NCI-H345 treated with DMSO at 0.1 percent for 48 hours (cell line): ENCODE measurements around the gene EPYC.

Source experiments
- DNase-seq: peaks from one replicate; lab custom pipeline; 2025; ENCODE audit not compliant: unreplicated experiment; lab: John Stamatoyannopoulos, UW

Gene EPYC

GRCh38 chr12:90959032-90959431 is 45.7 kb downstream of the EPYC start:
- no peak for DNase-seq

- DNase-seq: no peak
Measured at GRCh38 chr12:90958347-90958746, 46.4 kb downstream of the EPYC start.

GRCh38 chr12:90954921-90955320 is 49.9 kb downstream of the EPYC start, which contains the start of gene CCER1:
TSS of gene CCER1 (minus strand) at chr12:90955176. CDS start at chr12:90954742, 434 bp downstream.
- no peak for DNase-seq

DNA sequence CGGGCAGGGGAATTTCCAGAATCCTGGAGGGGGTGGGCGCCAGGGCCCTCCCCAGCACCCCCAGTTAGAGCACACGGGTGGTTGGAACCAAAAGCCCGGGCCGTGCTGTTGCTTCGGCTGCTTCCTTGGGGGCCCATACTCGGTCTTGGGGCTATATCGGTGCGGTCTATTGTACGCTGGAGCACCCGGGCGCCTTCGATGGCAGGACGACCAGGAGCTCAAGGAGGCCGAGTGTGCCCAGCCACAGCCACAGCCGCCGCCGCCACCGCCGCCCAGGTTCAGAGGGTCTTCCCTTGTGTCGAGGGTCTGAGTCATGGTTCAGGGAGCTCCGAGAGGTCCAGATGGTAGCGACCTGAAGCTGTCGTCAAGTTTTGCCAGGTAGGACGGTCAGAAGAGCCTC is 50.3 kb downstream of the EPYC start:
- DNase-seq: no peak

DNA sequence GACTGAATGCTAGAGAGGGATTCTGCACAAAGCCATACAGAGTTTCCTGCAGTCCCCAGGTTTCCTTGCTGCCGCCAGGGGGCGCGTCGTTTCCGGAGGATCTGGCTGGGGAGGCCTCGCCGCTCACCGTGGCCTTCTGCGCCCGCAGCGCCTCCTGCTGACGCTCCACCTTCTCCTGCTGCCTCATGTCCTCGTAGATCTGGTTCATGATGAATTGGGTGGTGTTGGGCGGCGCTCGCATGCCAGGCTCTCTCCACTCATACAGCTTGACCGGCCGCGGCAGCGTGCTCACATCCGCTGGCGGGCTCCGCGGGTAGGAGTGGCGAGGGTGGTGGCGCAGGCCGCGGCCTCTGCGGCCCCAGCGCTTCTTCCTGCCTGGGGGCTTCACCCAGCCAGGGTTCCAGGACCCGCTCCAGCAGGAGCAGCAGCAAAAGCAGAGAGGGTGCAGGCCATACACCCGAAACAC is 50.8 kb downstream of the EPYC start:
- DNase-seq: no peak

- DNase-seq: no peak
Measured at GRCh38 chr12:90951432-90952105, 53.2 kb downstream of the EPYC start.

DNA sequence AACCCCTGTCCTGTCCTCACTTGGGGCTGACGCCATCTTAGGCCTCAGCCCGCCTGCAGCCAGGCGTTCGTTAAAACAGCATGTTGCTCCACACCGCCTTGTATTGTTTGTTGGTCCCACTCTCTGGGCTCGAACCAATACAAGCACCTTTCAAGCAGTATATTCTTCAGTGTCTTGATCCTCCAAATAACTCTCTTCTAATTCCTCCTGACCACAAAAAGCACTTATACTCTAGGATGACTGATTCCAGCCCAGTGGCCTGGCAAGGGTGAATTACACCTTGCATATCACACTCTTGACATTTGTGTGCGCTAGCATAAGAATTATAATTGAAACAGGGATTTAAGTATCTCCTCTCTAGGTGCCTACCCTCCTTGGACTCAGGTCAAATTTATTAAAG is 56.9 kb downstream of the EPYC start:
- no peak for DNase-seq

- peak; percentile 14 for DNase-seq
Measured at GRCh38 chr12:90945070-90945649, 59.6 kb downstream of the EPYC start.

GRCh38 chr12:90943255-90943654 is 61.5 kb downstream of the EPYC start:
- DNase-seq: no peak

DNA sequence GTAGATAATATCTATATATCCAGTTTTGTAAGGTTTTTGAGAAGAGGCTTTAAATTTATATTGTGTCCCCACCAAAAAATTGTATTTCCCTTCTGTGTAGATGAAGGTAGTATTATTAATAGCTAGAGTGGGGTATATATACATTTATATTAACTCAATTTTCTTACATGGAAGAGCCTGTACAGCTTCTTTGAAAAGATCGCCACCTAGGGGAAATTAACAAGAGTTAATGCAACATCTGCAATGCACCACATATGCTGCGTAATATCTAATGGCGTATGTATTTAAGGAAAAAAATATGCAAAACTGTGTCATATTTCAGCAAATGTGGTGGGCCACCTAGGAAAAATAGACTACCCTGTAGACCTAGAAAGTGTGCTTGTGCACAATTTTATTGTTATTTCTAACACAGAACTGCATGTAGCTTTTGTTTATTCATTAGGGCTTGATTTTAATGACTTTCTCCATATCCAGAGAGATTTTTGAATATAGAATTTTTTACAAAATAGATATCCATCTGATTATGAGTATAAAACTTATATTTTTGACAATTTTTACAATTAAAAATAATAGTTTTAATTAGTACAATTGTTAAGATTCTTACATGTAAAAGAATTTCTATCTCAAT is 63.8 kb downstream of the EPYC start:
- DNase-seq: peak; percentile 32

GRCh38 chr12:90939382-90939781 is 65.4 kb downstream of the EPYC start:
- no peak for DNase-seq

DNA sequence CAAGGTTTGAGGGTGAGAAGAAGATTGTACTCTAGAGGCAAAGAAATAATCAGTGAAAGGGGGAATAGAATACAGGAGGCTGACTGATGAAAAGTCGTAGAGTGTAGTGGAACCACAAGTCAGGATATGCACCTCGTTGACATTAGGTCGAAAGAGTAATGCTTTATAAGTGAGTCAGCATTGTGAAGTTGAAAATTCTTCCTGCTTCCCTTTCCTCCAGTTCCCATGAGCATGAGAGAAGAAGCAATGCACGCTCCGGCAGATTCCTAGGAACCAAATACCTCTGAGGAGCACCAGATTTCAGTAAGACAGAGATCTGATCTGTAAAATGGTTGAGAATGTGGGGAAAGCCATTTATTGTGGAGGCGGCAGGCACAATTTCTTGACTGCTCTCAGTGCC is 66.3 kb downstream of the EPYC start:
- no peak for DNase-seq

- no peak for DNase-seq
Measured at GRCh38 chr12:90937651-90938050, 67.1 kb downstream of the EPYC start.

GRCh38 chr12:90936230-90937005 is 68.4 kb downstream of the EPYC start:
- DNase-seq: no peak

DNA sequence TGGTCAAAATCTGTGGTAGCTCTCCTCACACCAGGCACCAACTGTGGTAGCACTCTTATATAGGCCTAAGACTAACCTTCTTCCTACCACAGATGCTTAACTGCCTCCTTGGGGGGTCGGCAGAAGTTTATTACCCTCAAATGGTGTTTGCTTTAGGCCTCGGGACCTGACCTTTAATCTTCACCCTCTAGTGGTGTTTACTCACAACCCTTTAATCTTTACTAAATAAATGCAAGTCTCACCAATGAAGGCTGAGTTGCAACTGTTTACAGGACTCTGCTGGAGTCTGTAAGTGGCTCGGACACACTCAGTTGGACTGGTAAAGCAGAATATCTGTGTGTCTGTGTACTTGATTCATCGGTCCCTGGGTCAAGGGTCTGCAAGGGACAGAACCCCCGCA is 79.2 kb downstream of the EPYC start:
- no peak for DNase-seq

DNA sequence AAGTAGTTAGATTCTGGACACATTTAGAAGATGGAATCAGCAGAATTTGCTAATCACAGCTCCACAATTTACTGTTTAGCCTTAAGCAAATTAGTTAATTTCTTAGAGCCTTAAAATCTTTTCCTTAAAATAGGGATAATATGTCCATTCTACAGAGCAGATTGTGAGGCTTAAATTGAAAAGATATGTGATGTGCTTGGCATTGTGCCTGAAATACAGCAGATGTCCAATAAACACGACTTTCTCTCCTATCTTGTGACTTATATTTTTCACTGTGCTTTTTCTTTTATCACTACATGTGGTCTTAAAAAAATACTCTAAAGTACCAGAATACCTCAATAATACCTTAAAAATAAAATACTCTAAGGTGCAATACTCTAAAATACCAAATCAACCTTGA is 80.4 kb downstream of the EPYC start:
- DNase-seq: no peak

GRCh38 chr12:90922145-90922627 is 82.6 kb downstream of the EPYC start:
- DNase-seq: no peak

DNA sequence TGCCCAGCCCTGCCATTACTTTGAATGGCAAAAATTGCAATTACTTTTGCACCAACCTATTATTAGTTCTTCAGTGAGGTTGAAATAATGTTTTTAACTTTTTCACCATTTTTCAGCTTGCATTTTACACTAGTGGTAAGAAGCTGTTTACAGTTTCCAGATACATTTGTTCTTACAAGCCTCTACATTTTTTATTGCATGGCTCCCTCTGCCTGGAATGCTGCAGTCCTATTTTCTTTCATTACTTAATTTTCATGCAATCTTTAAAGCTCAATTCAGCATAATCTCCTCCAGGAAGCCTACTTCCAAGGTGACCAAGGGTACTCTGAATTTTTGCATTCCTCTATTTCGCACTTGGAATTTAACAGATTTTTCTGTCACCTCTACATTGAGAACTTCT is 83.2 kb downstream of the EPYC start:
- no peak for DNase-seq

GRCh38 chr12:90920222-90920621 is 84.5 kb downstream of the EPYC start:
- DNase-seq: no peak

DNA sequence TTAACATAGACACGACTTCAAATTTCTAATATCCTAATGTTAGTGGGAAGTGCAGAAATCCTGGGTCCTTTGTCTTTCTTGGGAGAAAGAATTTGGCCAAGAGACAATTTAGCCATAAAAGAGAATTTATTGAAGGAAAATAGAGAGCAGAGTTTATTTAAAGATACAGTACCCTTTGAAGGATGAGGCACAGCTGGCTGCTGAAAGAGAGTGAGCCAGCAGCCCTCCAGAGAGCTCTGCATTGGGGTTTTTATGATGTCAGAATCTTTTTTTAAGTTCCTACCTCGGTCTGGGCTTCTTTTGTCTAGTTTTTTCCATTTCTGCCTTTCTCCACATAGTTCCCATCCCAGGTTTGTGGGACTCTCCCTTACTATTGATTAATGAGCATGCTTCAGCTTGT is 87.3 kb downstream of the EPYC start:
- DNase-seq: no peak

DNA sequence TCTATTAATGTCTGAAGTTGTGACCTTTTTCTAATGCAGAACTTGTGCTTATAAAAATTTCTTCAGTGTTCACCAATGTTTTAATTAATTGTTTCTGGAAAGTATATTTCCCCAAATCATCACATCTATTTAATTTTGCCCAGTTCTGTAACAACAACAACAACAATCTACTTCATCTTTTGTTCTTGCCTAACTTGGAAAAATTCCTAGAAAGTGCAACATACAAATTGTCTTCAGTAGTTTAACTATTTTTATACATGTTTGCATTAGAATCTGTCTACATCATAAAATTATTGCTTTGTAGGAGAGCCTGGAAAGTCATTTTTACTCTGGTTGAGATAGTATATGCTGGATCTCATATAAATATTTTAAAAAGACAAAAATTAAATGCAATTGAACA is 88.3 kb downstream of the EPYC start:
- no peak for DNase-seq

DNA sequence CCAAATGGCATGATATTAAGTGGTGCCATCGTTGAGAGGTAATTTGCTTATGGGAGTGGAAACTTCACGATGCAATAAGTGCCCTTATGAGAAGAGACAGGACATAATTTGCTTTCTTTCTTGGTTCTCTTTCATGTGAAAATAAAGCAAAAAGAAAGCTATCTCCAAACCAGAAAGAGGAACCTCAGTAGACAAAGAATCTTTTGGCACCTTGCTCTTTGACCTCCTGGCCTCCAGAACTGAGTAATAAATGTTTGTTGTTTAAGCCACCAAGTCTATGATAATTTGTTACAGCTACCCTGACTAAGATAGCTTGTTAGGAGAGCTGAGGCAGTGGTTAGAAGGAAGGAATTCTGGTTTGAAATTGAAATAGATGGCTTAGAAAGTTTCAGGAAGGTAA is 89.4 kb downstream of the EPYC start:
- no peak for DNase-seq
